HG03457 (cell line): ENCODE measurements around the gene PTPRQ.

Source experiments
- ATAC-seq: cut with Tn5 transposase; IDR thresholded peaks from one replicate; pipeline ENCODE4 v1.9.1; 2021; ENCODE audit warnings: moderate number of reproducible peaks; ENCODE audit not compliant: unreplicated experiment

PTPRQ gene

DNA sequence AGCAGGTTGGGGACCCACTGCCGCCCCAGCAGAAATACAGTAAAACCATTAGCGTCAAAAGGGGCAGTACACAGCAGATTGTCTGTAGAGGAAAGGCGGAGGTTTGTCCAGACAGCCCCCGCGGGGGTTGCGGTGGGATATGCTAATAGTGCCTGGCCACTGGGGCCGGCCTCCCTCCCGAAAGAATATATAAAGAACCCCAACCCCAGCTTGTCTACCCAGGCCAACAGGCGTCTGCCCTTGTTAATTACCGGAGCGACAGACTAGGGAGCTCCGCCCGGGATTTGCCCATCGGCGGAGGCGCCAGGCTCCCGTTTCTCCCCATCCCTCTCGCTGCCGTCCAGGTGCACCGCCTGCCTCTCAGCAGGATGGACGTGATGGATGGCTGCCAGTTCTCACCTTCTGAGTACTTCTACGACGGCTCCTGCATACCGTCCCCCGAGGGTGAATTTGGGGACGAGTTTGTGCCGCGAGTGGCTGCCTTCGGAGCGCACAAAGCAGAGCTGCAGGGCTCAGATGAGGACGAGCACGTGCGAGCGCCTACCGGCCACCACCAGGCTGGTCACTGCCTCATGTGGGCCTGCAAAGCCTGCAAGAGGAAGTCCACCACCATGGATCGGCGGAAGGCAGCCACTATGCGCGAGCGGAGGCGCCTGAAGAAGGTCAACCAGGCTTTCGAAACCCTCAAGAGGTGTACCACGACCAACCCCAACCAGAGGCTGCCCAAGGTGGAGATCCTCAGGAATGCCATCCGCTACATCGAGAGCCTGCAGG is 272.8 kb downstream of the PTPRQ start, which contains the start of gene MYF5:
Gene MYF5, plus strand, starts transcription at position 217 of the 774 bp plus-strand sequence. Its CDS starts 152 bp downstream, at position 369.
- ATAC-seq: no peak

DNA sequence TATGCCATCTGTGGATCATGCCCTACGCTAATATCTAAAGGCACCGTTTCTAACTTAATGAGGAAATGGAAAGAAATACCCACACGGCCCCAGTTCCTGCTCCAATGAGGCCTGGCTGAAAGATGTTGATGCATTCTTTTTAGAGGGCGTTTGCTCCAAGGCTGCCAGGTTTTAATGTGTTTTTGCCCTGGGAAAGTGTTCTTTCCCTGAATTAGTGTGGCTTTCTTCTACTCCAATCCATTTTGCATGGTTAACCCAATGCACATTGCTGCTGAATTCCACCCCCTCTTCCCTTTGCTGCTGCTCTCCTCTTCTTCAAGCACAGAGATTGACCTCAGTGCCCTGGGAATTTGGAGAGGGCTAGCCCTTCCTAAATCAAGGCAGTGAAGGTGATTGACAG is 273.8 kb downstream of the PTPRQ start:
- ATAC-seq: no peak

DNA sequence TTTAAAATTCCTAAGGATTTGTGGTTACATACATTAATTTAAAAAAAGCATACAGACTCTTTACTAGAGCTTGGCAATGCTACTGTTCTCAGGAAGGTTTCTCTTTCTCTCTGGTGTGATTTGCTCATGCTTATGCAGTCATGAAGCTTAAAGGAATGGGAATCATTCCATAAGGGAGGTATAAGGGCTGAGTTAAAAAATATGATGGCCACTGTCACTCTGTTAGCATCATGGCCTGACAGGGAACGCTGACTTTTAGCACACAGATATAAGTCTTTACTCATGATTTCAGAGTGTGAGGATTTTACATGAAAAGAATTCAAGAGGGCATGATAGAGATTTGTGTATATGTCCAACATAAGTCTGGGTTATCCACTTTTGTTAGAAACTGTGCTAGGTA is 276.5 kb downstream of the PTPRQ start:
- no peak for ATAC-seq

DNA sequence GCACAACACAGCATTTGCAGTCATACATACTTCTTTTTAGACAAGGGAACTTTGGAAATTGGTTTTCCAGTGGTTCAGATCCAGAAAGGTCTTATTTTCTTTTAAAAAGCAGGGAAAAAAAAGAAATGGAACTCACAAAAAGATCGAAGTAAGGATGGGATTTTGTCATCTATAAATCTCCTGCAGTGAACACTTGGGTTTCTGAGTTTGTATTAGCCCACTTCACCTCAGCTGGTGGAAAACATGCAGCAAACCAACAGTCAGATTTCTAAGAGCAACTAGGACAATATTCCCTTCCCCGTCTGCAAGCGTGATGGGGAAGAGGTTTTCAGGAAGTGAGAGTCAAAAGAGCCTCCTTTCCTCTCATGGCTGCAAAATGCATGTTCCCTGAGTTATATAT is 277.3 kb downstream of the PTPRQ start:
- ATAC-seq: no peak
